ENCODE data around the gene MS4A6E.
A peak's percentile ranks its signal among the peaks of the same experiment; 100 is the strongest.
"Not testable (repeated sequence)": the region's sequence is repeated elsewhere in the genome, so short reads cannot be mapped to it uniquely, and the experiment has no call there.

MS4A6E gene, protein sequence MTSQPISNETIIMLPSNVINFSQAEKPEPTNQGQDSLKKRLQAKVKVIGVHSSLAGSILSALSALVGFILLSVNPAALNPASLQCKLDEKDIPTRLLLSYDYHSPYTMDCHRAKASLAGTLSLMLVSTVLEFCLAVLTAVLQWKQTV

DNA sequence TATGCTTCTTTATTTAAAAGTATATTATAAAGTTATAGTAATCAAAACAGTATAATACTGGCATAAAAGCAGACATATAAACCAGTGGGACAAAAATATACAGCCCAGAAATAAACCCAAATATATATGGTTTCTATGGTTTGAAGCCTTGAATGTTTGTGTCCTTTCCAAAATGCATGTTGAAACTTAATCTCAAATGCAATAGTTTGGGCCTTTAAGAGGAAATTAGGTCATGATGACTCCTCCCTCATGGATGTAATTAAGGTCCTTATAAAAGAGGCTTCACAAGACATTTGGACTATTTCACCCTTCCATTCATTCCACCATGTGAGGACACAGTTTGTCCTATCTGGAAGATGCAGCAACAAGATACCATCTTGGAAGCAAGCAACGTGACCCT lies at the start of gene MS4A6E:
MS4A6E (plus strand) TSS at position 301 of the 400 bp plus-strand sequence. CDS start 7,641 bp downstream, outside the sequence.
- DNase-seq = no peak

DNA sequence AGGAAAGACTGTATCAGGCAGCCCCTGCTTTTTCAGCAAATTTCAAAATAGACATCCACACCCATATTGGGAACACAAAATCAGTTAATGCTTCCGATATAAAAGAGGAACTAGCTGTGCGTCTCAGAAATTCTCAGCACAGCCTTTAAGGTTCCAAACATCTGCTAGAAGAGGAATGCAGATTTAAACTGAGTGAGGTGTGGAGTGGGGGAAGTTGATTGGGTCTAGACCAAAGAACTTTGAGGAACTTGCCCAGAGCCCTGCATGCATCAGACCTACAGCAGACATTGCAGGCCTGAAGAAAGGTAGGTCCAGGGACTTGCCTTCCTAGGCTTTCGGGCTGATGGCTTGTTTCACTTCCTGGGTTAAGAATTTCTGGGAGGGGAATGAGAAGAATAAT lies 46.6 kb upstream of the MS4A6E start, which contains the start of gene MS4A4A:
MS4A4A (plus strand) TSS at position 255 of the 400 bp plus-strand sequence; CDS start at position 265, 10 bp downstream.
- DNase-seq = no peak

DNA sequence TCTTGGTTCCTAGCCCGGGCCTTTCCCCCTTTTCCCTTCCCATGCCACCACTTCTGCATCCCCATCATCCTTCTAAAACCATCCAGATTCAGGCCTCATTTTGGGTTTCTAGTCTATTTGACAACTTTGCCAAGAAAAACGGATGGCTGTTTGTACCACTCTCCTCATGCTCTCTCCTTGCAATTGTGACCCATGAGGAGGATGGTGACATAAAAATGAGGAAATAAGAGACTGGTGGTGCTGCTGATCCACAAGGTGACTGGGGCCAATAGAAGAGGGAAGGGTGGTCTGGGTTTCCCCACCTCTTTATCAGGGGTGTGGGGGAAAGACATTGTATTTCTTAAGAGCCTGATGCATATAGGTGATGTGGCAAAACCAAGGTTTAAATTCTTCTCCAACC lies 45.6 kb upstream of the MS4A6E start:
- DNase-seq = no peak

DNA sequence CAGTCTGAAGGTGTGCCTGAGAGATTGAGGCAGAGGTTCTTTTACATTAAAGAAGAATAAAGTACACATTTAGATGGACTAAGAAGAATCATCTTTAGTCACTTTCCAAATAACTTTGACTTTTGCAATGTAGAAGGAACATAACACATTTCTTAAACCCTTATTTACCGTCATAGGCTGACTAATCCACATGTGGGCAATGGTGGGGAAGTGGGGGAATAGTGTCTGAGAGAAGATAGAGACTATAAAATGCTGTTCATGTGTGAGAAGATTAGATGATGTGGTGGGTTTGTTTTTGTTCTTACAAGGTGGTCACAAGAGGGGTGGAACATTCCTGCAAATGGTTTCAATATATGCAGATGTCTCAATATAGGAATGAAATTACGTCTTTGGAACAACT lies 44.8 kb upstream of the MS4A6E start:
- no peak for DNase-seq

DNA sequence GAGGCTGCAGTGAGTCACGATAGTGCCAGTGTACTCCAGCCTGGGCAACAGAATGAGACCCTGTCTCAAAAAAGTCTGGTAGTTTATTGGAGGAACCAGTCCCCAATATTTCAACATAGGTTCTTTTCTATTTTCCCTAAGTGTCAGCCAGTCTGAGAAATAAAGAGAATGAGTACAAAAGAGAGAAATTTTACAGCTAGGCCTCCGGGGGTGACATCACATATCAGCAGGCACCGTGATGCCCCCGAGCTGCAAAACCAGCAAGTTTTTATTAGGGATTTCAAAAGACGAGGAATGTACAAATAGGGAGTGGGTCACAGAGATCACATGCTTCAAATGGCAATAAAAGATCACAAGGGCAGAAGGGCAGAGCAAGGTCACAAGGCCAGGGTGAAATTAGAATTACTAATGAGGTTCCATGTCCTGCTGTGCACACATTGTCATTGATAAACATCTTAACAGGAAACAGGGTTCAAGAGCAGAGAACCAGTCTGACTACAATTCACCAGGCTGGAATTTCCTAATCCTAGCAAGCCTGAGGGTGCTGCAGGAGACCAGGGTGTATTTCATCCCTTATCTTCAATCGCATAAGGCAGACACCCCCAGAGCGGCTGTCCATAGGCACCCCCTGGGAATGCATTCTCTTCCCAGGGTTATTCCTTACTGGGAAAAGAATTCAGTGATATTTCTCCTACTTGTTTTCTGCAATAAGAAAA lies 41.5 kb upstream of the MS4A6E start:
- DNase-seq = not testable (repeated sequence)

DNA sequence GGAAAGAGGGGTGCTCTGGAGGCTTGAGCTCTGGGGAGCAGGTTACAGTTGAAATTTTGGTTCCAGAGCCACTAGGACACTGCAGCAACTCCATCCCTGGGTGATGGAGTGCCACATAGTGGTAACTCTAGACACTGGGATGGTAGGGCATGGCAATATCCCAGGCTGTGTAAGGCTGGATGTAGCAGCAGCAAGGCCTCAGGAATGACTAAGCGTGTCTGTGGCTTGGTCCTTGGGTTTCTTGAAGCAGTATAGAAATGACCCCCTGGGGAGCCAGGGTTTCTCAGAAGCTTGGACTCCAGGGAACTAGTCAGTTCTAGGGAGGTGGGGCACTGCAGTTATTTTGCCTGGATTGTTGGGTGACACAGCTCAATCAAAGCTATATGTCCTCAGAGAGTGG lies 38.5 kb upstream of the MS4A6E start:
- no peak for DNase-seq

DNA sequence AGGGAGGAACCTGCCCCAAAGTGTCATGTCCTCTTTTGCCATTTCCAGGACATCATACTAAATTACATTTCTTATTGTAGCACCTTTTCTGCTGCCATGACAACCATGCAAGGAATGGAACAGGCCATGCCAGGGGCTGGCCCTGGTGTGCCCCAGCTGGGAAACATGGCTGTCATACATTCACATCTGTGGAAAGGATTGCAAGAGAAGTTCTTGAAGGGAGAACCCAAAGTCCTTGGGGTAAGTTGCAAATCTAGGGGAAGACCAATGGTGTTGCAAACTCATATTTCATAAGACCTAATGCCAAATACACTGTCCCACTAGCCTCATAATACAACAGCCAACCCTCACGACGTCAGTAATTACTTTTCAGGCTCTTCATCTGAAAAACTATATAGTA lies 34.9 kb upstream of the MS4A6E start:
- DNase-seq = no peak

DNA sequence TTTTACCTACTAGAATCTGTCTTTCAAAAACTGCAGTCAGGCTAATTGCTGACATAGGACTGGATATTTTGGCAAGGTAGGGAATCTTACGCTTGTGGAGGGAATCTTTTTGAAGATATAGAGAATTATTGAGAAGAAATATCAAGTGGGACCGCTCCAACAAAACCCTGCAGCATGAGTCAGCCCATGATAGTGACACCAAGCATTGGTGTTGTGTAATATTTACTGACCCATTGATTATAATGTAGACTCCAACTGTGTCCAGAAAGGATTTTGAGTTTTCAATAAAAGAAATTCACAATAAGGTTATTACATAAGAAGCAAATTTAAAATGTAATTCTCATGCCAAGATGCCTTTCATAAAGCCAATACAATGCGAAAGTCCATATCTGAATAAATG lies 25.9 kb upstream of the MS4A6E start:
- no peak for DNase-seq

DNA sequence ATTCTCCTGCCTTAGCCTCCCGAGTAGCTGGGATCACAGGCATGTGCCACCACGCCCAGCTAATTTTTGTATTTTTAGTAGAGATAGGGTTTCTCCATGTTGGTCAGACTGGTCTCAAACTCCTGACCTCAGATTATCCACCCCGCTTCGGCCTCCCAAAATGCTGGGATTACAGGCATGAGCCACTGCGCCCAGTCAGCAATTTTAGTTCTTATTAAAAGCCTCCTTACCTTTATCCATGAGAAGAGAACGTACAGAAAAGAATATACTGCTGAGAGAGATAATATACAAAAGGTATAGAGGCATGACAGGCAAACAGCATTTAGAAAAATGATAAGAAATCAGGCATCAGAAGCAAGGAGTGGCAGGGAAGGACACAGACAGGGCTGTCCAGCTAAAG lies 25.2 kb upstream of the MS4A6E start:
- not testable (repeated sequence) for DNase-seq

DNA sequence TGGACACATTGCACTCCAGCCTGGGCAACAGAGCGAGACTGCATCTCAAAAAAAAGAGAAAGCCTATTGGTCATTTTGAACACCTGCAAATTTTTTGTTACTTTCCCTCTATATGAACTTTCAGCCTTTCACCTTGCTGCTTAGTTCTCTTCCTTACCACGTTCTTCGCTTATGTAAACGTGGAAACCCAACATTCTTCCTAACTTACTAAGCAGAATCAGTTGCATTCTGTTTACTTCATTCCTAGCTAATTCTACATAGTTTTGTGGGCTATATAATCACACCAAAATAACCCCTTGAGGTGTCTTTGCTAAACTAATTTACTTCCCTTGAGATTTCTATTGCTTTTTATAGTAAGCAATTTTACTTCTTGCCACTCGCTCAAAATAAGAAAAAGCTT lies 23.4 kb upstream of the MS4A6E start:
- no peak for DNase-seq

DNA sequence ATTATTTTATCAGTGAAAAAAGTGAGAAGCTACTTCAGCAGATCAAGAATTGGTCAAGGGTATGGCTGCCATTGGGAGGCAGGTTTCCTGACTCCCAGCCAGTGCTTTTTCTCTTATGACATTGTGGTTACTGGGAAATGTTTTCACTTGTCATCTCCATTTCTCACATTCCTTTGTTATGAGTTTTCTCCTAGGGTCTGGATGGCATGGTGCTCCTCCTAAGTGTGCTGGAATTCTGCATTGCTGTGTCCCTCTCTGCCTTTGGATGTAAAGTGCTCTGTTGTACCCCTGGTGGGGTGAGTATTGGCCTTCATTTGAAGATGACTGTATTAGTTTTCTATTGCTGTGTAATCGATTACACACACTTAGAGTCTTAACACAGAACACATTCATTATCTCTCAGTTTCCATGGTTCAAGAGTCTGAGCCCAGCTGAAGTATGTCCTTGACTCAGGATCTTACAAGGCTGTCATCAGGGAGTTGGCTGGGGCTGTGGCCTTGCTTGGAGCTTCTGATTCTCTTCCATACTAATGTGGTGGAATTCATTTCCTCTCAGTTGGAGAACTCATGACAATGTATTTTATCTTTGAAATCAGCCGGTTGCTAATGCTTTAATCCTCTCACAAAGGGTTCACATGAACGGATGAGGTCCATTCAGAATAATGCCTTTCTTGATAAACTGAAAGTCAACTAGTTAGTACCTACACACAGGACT lies 21.0 kb upstream of the MS4A6E start:
- DNase-seq = no peak

DNA sequence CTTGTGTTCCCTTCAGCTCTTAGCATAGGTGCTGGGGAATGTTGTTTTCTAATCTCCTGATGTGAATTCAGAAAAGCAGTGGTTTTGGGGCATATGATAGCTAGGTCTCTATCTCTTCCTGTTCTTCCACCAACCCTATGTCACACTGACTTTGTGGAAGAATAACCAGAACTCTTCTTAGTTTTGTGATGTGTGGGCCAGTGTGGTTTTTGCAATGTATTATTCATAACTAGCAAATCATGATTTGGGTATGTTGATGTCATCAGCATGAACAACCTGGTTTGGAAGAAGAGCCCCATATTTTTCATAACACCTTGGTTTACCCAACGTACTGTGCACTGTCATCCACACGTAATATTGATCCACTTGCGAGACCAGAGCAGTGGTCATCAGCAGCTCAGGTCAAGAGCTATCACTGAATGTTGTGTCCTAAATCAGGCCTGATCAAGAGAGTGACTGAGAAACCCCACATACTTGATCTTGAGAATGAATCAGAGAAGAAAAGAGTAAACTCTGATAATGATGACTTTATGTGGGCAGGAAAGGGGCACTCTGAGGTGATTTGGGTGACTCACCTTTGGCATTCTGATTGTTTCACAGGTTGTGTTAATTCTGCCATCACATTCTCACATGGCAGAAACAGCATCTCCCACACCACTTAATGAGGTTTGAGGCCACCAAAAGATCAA lies 19.4 kb upstream of the MS4A6E start:
- DNase-seq = no peak

DNA sequence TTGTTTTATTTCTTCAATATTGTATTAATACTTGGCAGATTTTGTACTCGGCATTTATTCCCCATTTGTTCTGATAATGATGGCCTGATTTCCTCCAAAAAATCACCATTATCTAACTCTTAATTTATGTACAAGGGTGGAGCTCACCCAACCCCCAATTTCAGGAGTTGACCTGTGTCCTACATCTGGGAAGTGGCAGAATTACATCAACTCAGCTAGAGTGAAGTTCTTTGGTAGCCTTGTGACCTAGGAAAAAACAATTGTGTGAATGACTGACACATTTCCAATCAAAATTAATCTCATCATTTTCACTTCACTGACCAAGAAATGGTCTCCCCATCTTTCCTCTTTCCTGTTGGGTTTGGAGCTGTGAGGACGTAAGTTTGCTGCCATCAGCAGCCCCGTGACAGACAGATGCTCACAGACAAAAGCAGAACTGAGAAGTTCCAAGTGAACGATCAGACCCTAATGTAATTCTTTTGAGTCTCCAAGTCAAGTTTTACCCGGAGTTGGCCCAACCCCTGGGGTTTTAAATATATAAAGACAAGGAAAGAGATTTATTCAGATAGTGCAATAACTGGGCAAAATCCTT lies 16.6 kb upstream of the MS4A6E start:
- no peak for DNase-seq

DNA sequence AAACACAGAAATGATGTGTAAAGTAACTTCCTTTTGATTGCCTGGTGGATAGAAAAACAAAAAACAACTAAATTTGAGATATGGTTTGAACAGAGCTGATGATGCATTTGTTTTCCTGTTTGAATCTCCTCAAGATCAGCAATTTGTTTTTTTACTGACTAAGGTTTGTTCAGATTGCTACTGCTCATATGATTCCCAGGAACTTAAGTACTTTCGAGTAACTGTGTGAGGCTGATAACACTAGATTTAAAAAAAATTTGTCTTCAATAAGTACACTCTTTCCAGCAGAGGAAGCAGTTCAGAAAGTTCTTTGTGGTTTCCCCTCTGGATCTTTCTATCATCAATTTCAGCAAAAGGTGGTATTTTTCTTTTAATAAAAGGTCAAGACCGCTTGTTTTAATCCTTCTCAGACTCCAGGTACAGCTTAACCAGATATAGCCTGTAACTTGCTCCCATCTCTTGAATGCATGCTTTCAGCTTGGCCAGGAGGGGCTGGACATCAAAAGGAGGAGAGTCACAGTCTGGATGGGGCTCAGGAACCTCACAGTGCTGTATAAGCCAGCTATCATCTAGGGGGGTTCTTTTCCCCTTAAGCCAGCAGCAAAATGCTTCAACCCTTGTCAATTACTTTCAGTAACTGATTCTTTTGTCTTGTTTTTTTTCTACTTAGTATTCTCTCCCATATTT lies 12.3 kb upstream of the MS4A6E start:
- DNase-seq = no peak

DNA sequence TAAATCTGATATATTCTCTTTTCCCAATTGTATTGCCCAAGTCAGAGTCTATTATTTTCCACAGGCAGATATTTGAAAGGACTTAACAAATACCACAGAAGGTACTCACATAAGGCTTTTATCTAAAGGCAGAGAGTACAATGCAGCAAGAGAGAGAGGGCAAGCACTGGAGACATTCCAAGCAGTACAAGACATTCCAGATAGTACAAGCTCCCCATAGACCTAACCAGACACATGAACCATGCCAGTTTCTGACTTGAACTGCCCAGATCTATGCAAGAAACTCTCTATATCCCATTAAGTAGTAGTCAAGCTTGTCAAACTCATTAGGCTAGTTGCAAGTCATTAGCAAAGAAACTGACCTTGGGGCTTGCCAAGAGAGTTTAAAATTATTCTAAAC lies 11.2 kb upstream of the MS4A6E start:
- no peak for DNase-seq

DNA sequence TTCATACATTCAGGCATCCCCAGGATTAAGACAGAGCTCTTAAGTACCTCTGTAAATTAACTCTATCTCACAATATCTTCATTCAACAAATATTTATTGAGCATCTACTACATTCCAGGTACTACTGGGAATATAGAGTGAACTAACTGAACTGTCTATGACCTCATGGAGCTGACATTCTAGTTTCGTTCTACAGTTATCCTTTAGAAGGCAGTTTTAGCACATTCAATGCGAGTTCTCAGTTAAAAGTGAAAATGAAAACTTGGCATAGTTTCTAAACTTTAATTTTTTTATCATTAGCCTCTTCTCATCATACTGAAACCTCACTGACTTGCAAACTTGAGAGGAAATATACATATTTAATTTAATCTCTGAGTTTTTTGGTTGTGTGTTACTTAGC lies 10.7 kb upstream of the MS4A6E start:
- DNase-seq = no peak

DNA sequence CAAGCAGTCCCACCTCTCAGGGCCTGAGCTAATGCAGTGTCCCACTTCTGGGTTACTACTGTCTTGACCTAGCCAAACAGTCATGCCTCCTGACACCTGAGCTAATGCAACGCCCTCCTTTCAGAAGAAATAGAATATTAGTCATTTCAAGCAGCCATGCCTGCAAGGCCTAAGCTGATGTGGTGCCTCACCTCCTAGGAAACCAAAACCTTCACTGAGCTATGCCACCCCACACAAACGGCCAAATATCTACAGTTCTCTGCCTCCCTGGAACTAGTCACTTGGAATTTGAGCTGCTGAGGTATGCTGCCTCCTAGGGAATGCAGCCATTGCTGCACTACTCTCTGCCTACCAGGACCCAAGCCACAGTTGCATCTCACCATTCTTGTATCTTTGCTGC lies 8.3 kb upstream of the MS4A6E start:
- DNase-seq = no peak

DNA sequence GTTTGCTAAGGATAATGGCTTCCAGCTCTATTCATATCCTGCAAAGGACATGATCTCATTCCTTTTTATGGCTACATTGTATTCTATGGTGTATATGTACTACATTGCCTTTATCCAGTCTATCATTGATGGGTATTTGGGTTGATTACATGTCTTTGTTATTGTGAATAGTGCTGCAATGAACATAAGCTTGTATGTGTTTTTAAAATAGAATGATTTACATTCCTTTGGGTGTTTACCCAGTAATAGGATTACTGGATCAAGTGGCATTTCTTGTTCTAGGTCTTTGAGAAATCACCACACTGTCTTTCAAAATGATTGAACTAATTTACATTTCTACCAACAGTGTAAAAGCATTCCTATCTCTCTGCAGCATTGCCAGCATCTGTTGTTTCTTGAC lies 6.0 kb upstream of the MS4A6E start:
- DNase-seq = no peak

DNA sequence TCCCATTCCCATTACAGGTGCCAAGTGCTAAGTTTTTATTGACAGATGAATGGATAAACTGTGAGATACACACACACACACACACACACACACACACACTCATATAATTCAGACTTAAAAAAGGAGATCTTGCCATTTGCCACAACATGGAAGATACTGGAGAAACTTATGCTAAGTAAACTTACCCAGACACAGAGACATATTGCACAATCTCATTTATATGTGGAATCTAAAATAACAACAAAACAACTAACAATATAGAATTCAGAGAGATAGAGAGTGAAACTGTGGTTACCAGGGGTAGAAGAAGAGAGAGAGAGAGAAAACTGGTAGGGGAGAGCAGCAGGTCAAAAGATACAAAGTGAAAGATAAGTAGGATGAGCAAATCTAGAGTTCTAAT lies 1.4 kb downstream of the MS4A6E start:
- no peak for DNase-seq

DNA sequence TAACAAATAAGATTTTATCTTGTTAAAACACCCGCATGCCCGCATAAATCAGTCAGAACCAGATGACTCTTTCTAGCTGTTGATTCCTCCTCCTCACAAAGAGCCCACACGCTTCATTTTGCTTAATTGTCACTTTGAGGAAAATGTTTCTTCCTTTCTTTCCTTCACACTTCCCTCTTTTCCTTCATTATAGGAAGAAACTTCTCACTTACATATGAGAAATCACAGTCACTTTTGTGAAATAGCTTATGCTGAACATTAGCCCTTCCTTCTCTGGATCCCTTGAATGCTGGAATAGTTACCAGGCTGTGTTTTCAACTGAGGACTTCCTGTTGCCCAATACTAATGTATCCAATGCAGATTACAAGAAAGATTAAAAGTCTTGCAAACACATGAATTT lies 5.8 kb downstream of the MS4A6E start:
- no peak for DNase-seq

DNA sequence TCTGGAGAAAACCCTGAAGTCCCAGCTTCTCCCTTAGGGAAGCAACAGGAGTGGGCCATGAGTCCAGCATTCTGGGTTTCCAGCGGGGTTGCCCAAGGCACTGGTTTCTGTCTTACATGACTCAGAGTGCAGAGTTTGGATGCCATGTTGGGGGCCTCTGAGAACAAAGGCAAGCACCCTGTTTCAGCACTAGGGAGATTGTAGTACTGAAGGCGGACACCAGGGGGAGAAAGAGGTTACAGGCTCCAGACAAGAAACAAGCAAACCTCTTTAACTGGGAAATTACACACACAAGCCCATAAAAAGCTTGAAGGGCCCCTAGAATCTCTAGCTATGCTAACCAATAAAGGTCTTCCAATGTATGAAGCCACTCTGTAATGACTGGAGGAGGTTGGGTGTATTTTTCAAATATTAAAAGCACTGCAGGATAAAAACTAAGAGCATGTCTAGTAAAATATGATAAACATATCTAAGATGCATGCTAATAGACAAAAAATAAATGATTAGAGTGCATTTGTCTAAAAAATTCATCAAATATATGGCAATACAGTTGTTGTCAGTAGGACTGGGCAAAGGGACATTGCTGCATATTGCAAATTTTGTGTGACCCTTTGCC lies 7.1 kb downstream of the MS4A6E start:
- DNase-seq = peak; percentile 47

DNA sequence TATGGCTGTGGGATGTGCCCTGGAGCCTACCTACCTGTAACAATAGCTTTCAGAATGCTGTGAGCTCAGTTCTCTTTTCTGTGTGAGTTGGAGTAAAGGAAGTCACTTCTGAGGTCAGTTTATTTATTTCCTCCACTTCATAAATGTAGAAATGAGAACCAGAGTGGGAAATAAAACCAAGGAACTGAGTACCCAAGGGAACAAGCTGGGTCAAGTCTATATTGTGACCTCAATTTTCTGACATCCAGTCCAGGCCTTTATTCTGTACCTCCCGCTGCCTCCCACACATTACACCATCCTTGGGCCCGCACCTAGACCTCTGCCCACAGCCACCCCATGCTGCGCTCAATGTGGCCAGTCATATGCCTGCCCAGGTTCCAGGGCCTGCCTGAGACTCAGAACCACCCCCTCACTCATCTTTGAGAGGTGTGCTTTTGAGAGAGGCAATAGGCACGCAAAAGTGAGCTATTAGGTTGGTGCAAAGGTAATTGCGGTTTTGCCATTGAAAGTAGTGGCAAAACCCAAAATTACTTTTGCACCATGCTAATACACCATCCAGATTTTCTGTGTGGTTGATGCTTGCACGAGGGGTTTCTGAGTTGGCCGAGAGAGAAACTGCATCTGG lies 9.8 kb downstream of the MS4A6E start:
- no peak for DNase-seq

Measured in NCI-H1092 (cell line).